Stomach (tissue), 4 donors: ENCODE results near the gene PLCG1.

ENCODE experiments used
- CTCF ChIP-seq, 7 experiments: fragments of 450-650 bp in 4 of 7; fragments of 200-600 bp in 3 of 7; sonication (generic) in 3 of 7; IDR thresholded peaks; one replicate each; pipeline ENCODE4 v1.5.1; 2016 to 2019; ENCODE audit warnings: antibody characterized with exemption in 7 of 7, control low read depth in 2 of 7, mild to moderate bottlenecking in 1 of 7
- POLR2A ChIP-seq, 4 donors: fragments of 450-650 bp; IDR thresholded peaks; one replicate each; pipeline ENCODE4 v1.6.1; 2016; ENCODE audit warnings: antibody characterized with exemption in 4 of 4, control low read depth in 2 of 4, mild to moderate bottlenecking in 1 of 4, moderate library complexity in 1 of 4
- POLR2AphosphoS5 ChIP-seq, 3 donors: sonication (generic); formaldehyde crosslinking; IDR thresholded peaks; one replicate each; pipeline ENCODE4 v1.6.1; 2016; ENCODE audit warnings: antibody characterized with exemption in 3 of 3

- TF ChIP-seq CTCF (IDR thresholded peaks at IDR 0.05), result no peak
- TF ChIP-seq POLR2AphosphoS5 (IDR thresholded peaks at IDR 0.05), result no peak
- TF ChIP-seq POLR2A (IDR thresholded peaks at IDR 0.05), result no peak
Observed at GRCh38 chr20:41123631-41124030, 13.7 kb upstream of the PLCG1 start.
